ENCODE results near the gene PHEX.

The PHEX gene

GRCh38 chrX:22004866-22005265 lies 27.3 kb upstream of the PHEX start:
- Histone ChIP-seq H3K36me3 (ENCODE audit: insufficient read depth, low read length) (no peaks in the 10 kb centered on the region), H3K27ac (no peak overlapping the region), H3K9ac (ENCODE audit: insufficient read length) (no peak overlapping the region), H3K9me3 (ENCODE audit: low read depth, low read length) (no peaks in the 10 kb centered on the region), H3K4me3 (no peak overlapping the region)
- no peak for TF ChIP-seq POLR2AphosphoS5 (IDR thresholded peaks at IDR 0.05; ENCODE audit: borderline replicate concordance, low read depth, low read length)
- TF ChIP-seq FOXP2 (optimal IDR thresholded peaks at IDR 0.05; ENCODE audit: control extremely low read depth, extremely low read length, insufficient read depth): no peak
- no peak for TF ChIP-seq EZH2 (IDR thresholded peaks at IDR 0.05)
- no peak for DNase-seq (ENCODE audit: low read depth, low spot score)

- Histone ChIP-seq H3K9me3 (ENCODE audit: low read depth, low read length) (no peaks in the 10 kb centered on the region), H3K36me3 (ENCODE audit: insufficient read depth, low read length) (no peaks in the 10 kb centered on the region)
- no peak for DNase-seq (ENCODE audit: low read depth, low spot score)
These were observed 20.1 kb upstream of the PHEX start for GRCh38 chrX:22012051-22012450.

GRCh38 chrX:22012931-22013330 lies 19.2 kb upstream of the PHEX start:
- Histone ChIP-seq H3K9ac (ENCODE audit: insufficient read length) (no peak overlapping the region), H3K36me3 (ENCODE audit: insufficient read depth, low read length) (no peaks in the 10 kb centered on the region), H3K9me3 (ENCODE audit: low read depth, low read length) (no peaks in the 10 kb centered on the region), H3K4me3 (no peak overlapping the region), H3K27ac (no peak overlapping the region)
- DNase-seq (ENCODE audit: low read depth, low spot score): no peak
- TF ChIP-seq POLR2AphosphoS5 (IDR thresholded peaks at IDR 0.05; ENCODE audit: borderline replicate concordance, low read depth, low read length): no peak
- no peak for TF ChIP-seq FOXP2 (optimal IDR thresholded peaks at IDR 0.05; ENCODE audit: control extremely low read depth, extremely low read length, insufficient read depth)
- no peak for TF ChIP-seq EZH2 (IDR thresholded peaks at IDR 0.05)

More at GRCh38 chrX:22012051-22012450, 20.1 kb upstream of the PHEX start:
- TF ChIP-seq POLR2AphosphoS5 (IDR thresholded peaks at IDR 0.05; ENCODE audit: borderline replicate concordance, low read depth, low read length) (no peak), FOXP2 (optimal IDR thresholded peaks at IDR 0.05; ENCODE audit: control extremely low read depth, extremely low read length, insufficient read depth) (no peak), EZH2 (IDR thresholded peaks at IDR 0.05) (no peak)
- Histone ChIP-seq H3K4me3 (no peak overlapping the region), H3K9ac (ENCODE audit: insufficient read length) (no peak overlapping the region), H3K27ac (no peak overlapping the region)

GRCh38 chrX:22015139-22015750 lies 16.9 kb upstream of the PHEX start:
- TF ChIP-seq EZH2 (IDR thresholded peaks at IDR 0.05) (no peak), FOXP2 (optimal IDR thresholded peaks at IDR 0.05; ENCODE audit: control extremely low read depth, extremely low read length, insufficient read depth) (no peak), POLR2AphosphoS5 (IDR thresholded peaks at IDR 0.05; ENCODE audit: borderline replicate concordance, low read depth, low read length) (no peak)
- no peak overlapping the region for H3K27ac ChIP-seq
- no peaks in the 10 kb centered on the region for H3K9me3 ChIP-seq (ENCODE audit: low read depth, low read length)
- no peaks in the 10 kb centered on the region for H3K36me3 ChIP-seq (ENCODE audit: insufficient read depth, low read length)
- DNase-seq (ENCODE audit: low read depth, low spot score): no peak
- H3K9ac ChIP-seq (ENCODE audit: insufficient read length): no peak overlapping the region
- H3K4me3 ChIP-seq: no peak overlapping the region

- TF ChIP-seq FOXP2 (optimal IDR thresholded peaks at IDR 0.05; ENCODE audit: control extremely low read depth, extremely low read length, insufficient read depth): no peak
- no peak for TF ChIP-seq POLR2AphosphoS5 (IDR thresholded peaks at IDR 0.05; ENCODE audit: borderline replicate concordance, low read depth, low read length)
- TF ChIP-seq EZH2 (IDR thresholded peaks at IDR 0.05): no peak
- DNase-seq (ENCODE audit: low read depth, low spot score): no peak
- Histone ChIP-seq H3K36me3 (ENCODE audit: insufficient read depth, low read length) (no peaks in the 10 kb centered on the region), H3K9ac (ENCODE audit: insufficient read length) (no peak overlapping the region), H3K27ac (no peak overlapping the region), H3K9me3 (ENCODE audit: low read depth, low read length) (no peaks in the 10 kb centered on the region), H3K4me3 (no peak overlapping the region)
These were observed 10.3 kb upstream of the PHEX start for GRCh38 chrX:22021751-22022324.

- Histone ChIP-seq H3K36me3 (ENCODE audit: insufficient read depth, low read length) (no peaks in the 10 kb centered on the region), H3K27ac (no peak overlapping the region), H3K9me3 (ENCODE audit: low read depth, low read length) (no peaks in the 10 kb centered on the region), H3K9ac (ENCODE audit: insufficient read length) (no peak overlapping the region), H3K4me3 (no peak overlapping the region)
- DNase-seq (ENCODE audit: low read depth, low spot score): no peak
- no peak for TF ChIP-seq POLR2AphosphoS5 (IDR thresholded peaks at IDR 0.05; ENCODE audit: borderline replicate concordance, low read depth, low read length)
- no peak for TF ChIP-seq EZH2 (IDR thresholded peaks at IDR 0.05)
- no peak for TF ChIP-seq FOXP2 (optimal IDR thresholded peaks at IDR 0.05; ENCODE audit: control extremely low read depth, extremely low read length, insufficient read depth)
These were observed 7.5 kb upstream of the PHEX start for GRCh38 chrX:22024577-22024976.

GRCh38 chrX:22025751-22026150 lies 6.4 kb upstream of the PHEX start:
- Histone ChIP-seq H3K4me3 (no peak overlapping the region), H3K9ac (ENCODE audit: insufficient read length) (no peak overlapping the region), H3K9me3 (ENCODE audit: low read depth, low read length) (no peaks in the 10 kb centered on the region), H3K27ac (no peak overlapping the region), H3K36me3 (ENCODE audit: insufficient read depth, low read length) (no peaks in the 10 kb centered on the region)
- TF ChIP-seq FOXP2 (optimal IDR thresholded peaks at IDR 0.05; ENCODE audit: control extremely low read depth, extremely low read length, insufficient read depth) (no peak), EZH2 (IDR thresholded peaks at IDR 0.05) (no peak), POLR2AphosphoS5 (IDR thresholded peaks at IDR 0.05; ENCODE audit: borderline replicate concordance, low read depth, low read length) (no peak)
- no peak for DNase-seq (ENCODE audit: low read depth, low spot score)

- Histone ChIP-seq H3K4me3 (no peak overlapping the region), H3K9ac (ENCODE audit: insufficient read length) (no peak overlapping the region), H3K9me3 (ENCODE audit: low read depth, low read length) (no peaks in the 10 kb centered on the region), H3K27ac (no peak overlapping the region), H3K36me3 (ENCODE audit: insufficient read depth, low read length) (no peaks in the 10 kb centered on the region)
- no peak for TF ChIP-seq POLR2AphosphoS5 (IDR thresholded peaks at IDR 0.05; ENCODE audit: borderline replicate concordance, low read depth, low read length)
- TF ChIP-seq EZH2 (IDR thresholded peaks at IDR 0.05): no peak
- TF ChIP-seq FOXP2 (optimal IDR thresholded peaks at IDR 0.05; ENCODE audit: control extremely low read depth, extremely low read length, insufficient read depth): no peak
- no peak for DNase-seq (ENCODE audit: low read depth, low spot score)
These were observed 5.4 kb upstream of the PHEX start for GRCh38 chrX:22026731-22027130.
